HL-60/S4 treated with retinoic acid at 250 ng/mL for 4 days and 3 days (cell line): ENCODE results near the gene CRISPLD2.

Source experiments
- in situ Hi-C: fragments of 300-500 bp; cut with MboI; formaldehyde crosslinking; loops from 2 replicates; pipeline ENCODE4 v1.7.0; 2022; ENCODE audit warnings: low sequenced_read_pairs

The CRISPLD2 gene

DNA sequence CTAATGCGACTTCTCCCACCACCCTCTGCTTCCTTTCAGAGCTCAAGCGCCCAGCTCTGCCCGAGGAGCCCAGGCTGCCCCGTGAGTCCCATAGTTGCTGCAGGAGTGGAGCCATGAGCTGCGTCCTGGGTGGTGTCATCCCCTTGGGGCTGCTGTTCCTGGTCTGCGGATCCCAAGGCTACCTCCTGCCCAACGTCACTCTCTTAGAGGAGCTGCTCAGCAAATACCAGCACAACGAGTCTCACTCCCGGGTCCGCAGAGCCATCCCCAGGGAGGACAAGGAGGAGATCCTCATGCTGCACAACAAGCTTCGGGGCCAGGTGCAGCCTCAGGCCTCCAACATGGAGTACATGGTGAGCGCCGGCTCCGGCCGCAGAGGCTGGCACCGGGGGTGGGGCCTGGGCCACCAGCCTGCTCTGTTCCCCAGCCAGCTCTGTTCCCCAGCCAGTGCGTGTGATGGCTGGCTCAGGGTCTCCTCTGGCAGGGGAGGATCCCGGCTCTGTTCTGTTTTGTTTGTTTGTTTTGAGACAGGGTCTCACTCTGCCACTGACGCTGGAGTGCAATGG, 18.7 kb downstream of the CRISPLD2 start:
- in situ Hi-C loops, result no loop called here

DNA sequence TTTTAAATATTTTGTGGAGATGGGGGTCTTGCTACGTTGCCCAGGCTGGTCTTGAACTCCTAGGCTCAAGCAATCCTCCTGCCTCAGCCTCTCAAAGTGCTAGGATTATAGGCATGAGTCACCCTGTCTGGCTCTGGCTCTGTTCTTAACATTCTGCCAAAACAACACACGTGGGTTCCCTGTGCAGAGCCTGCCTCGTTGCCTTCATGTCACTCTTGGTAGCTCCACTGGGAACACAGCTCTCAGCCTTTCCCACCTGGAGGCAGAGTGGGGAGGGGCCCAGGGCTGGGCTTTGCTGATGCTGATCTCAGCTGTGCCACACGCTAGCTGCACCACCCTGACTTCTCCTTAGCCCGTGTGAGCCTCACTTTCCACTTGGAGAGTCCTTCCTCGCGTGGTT, 19.3 kb downstream of the CRISPLD2 start:
- in situ Hi-C loops, result no loop called here

DNA sequence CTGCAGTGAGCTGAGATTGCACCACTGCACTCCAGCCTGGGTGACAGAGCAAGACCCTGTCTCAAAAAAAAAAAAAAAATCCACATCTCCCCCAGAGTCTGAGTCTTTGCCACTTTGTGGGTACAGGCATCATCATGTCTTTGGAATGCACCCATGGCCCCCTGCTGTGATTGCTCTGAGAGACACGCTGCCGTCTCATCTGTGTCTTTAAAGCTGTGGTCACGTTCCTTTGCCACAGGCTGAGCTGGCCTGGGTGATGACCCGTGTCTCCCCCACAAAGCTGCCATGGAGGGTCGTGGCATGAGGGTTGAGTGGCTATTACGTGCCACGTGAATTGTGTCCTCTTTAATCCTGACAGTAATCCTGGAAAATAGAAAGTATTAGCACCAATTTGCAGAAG, 20.2 kb downstream of the CRISPLD2 start:
- in situ Hi-C loops, result no loop called here

DNA sequence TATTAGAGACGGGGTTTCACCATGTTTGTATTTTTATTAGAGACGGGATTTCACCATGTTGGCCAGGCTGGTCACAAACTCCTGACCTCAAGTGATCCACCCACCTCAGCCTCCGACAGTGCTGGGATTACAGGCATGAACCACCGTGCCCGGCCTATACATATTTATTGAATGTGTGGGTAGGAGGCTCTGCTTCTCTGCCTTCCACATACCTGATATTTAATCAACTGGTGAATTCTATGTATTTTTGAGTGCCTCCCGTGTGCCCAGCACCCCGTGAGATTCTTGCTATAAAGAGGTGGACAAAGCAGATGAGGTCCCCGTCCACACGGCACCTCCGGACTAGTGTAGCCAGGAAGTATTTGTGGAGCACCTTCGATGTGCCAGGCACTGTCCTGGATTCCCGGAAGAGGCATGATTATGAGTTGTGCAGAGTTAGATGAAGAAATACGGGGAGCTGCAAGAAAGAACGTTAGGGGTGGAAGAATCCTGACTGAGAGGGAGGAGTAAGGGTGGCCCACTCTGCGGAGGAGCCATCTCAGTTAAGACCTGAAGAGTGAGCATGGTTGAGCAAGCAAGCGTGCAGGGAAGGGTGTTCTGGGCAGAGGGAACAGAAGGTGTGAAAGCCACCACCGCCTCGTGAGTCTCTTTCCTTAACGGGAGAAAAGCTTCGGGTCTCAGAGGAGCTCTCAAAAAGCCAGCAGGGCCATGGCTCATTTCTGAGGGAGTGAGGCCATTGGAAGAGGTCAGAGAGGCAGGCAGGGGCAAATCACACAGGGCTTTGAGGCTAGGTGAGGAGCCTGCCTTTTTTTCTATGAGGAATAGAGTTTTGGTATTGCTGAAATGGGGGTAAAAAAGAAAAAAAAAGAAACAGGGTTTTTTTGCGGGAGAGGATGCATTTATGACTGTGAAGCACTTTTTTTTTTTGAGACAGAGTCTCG, 21.2 kb downstream of the CRISPLD2 start:
- in situ Hi-C loops, result no loop called here

DNA sequence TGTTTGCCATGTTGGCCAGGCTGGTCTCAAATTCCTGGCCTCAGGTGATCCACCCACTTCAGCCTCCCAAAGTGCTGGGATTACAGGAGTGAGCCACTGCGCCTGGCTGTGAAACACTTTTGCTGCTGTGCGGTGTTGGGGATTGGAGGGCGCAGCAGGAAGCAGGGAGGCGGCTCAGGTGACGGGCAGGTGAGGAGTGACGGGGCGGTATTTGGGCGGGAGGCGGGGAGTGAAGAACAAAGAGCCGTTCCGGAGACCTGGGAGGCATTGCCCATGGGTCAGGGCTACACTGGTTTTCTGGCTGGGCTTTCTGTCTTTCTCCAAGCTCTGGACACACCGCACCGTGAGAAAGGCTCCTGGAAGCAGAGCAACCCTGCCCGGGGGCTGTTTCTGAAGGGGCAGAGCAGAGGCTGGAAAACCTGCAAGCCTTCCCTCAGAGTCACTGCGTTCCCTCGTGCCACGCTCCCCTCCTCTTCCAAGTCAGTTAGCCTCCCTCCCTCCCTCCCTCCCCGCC, 22.1 kb downstream of the CRISPLD2 start:
- in situ Hi-C loops, result no loop called here

DNA sequence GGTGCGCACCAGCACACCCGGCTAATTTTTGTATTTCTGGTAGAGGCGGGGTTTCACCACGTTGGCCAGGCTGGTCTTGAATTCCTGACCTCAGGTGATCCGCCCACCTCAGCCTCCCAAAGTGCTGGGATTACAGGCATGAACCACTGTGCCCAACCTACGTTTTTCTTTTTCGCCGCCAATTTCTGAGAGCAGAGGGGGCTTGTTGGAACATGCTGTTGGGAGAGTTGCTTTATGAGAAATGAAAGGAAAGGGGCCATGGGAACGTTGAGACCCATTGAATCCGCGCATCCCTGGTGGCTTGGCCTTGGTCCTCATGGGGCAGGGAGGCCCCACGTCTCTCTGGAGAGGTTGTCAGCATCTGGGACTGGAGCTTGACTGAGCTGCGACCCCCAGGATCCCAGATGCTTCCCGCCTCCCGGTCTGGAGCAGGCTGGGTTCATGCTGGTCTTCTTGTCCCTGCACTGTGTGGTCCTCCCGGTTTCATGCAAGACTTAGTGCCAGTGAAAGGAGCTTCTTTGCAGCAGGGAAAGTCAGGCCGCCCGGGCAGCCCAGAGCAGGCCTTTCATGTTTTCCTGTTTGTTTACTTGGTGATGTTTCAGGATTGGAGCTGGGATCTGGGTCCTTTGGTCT, 22.8 kb downstream of the CRISPLD2 start:
- in situ Hi-C loops, result no loop called here

DNA sequence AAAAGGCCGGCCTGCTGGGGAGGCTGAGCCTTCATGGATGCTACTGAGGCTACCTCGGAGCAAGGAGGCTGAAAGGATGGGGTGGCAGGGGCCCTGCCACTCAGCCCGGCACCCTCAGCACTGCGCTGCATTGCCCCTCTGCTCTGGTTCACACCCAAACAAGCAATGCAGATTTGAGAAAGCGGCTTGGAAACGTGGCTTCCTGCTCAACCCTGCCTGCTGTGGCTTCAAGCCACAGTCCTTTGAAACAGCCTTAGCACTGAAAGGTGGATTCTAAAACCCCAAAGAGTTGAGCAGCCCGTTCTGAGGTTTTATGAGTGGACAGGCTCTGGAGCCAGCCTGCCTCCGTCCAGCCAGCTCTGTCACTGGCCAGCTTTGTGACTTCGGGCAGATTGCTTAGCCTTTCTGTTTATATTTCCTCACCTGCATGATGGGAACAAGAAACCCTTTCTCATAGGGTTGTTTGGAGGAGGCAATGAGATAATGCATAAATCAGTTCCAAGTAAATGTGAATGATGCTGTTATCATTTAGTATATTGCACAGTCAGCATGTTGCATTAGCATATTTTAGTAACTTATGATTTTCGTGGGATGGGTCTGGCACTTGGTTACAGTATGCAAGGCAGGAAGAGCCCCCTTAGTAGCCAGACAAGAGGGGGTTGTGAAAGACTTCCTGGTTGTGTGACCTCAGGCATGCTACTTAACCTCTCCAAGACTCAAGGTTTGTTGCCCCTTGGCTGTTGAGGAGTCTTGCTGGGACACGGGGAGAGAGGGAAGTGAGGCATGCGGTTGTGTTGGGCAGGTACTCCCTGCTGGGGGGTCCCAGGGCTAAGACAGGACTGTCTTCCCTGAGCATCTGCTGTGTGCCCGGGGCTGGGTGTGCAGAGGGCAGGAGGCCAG, 23.6 kb downstream of the CRISPLD2 start:
- in situ Hi-C loops, result no loop called here

DNA sequence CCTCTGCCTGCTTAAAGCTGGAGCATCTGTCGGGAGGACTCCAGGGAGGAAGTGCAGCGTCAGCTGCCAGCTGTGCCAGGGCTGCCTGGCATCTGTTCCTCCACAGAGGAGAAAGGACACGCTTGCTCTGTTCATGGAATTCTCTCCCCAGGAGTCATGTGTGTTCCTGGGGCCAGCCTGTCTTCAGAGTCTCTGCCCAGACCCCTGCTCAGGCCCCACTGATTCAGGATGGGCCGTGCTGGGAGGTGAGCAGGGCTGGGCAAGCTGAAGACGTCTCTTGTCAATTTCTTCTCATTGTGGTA, 24.2 kb downstream of the CRISPLD2 start:
- in situ Hi-C loops, result no loop called here

DNA sequence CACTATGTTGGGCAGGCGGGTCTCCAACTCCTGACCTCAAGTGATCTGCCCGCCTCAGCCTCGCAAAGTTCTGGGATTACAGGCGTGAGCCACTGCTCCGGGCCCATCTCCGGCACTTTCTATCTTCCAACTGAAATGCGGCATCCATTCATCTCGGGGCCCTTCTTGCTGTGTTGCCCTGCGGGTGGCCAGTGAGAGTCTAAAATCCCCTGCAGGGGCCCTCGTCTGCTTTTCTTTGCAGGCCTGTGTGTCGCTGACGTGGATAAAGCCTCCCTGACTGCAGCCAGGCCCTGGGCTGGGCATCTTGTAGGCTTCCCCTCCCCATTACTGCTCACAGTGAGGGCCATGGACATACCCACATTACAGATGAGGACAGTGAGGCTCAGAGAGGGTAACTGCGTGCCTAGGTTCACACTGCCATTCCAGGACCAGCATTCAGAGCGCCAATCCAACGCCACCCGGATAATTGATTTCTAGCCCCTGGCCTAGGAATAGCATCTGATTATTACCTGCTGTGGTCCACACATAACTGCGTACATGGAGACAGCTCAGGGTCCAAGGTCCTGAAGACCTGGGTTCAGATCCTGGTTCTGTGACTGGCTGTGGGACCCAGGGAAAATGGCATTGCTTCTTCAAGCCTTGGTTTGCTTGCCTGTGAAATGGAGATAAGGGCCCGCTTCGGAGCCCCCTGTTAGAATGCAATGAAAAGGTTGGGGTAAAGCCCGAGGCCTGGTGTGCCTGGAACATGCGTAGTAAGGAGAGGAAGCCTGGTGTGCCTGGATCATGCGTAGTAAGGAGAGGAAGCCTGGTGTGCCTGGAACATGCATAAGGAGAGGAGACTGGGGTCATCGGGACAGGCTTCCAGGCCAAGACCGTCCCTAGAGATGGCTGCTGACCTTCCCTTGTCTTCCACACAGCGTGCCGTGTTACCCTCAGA, 25.0 kb downstream of the CRISPLD2 start:
- in situ Hi-C loops, result no loop called here

DNA sequence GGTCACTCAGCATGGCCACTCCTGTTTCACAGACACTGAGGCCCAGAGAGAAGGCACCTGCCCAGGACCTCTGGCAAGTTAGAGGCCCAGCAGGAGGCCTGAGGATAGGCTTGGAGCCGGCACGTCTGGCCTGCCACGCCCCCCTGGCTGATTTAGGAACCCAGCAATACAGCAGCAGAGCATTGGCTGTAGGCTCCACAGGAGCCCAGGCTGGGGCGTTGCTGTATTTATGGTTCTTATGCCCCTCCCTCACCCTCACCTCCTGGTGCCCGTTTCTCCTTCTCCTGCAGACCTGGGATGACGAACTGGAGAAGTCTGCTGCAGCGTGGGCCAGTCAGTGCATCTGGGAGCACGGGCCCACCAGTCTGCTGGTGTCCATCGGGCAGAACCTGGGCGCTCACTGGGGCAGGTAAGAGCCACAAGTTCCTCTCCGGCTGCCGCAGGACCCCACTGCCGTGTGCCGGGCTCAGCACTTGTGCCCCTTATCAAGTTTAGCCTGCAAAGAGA, 25.8 kb downstream of the CRISPLD2 start:
- in situ Hi-C loops, result no loop called here

DNA sequence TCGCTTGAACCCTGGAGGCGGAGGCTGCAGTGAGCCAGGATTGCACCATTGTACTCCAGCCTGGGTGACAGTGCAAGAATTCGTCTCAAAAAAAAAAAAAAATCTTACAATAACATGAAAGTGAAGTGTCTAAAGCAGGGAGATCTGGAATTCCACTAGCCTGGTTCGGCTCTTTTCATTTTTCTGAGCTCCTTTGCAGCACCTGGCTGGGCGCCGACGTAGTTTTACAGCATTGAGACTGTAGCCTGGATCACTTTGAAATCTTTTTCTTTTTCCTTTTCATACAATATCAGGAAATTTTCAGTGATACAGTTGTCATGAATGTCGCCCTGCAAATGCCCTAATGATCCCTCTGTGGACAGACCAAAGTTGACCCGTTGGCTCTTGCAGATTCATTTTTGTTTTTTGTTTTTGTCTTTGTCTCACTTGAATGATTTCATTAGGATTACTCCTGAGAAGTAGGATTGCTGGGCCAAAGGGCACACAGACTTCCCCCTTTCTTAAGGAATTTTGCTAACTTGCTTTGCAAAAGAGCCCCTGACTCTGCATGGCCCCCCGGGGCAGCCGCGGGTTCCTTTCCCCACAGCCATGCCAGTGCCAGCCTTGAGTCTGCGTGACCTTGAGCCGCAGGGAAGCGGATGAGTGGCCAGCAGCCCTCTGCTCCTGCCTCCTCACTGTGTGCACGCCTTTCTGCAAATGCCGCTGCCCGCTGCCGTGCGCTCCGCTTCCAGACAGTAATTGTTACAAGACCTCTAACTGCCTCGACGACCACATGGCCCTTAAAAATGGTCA, 28.0 kb downstream of the CRISPLD2 start:
- in situ Hi-C loops, result no loop called here

DNA sequence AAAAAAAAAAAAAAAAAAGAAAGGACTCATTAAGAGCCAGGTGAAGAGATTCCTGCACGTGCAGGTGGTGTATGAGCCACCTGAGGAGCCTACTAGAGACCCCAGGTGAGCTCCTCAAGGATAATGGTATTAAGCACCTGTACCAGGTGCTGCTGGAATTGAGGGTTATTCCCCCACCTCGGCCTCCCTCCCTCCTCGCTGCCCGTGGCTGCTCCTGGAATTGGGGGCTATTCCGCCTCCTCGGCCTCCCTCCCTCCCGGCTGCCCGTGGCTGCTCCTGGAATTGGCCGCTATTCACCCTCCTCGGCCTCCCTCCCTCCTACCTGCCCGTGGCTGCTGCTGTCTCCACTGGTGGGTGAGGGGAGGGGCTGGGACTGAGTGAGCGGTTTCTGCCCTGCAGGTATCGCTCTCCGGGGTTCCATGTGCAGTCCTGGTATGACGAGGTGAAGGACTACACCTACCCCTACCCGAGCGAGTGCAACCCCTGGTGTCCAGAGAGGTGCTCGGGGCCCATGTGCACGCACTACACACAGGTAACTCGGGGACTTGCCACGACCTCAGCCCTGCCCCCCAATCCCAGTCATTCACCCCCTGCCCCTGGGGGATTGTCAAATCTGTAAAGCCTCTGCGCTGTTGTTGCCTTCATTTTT, 29.3 kb downstream of the CRISPLD2 start:
- in situ Hi-C loops, result no loop called here

DNA sequence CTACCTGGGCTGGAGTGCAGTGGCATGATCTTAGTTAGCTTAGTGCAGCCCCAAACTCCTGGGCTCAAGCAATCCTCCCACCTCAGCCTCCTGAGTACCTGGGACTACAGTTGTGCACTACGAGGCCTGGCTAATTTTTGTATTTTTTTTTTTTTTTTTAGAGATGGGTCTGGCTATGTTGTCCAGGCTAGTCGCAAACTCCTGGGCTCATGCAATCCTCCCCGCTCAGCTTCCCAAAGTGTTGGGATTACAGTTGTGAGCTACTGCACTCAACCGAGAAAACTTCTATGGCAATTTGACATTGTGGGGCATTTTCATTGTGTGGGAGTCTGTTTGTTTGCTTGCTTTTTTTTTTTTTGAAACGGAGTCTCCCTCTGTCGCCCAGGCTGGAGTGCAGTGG, 30.0 kb downstream of the CRISPLD2 start:
- in situ Hi-C loops, result no loop called here

DNA sequence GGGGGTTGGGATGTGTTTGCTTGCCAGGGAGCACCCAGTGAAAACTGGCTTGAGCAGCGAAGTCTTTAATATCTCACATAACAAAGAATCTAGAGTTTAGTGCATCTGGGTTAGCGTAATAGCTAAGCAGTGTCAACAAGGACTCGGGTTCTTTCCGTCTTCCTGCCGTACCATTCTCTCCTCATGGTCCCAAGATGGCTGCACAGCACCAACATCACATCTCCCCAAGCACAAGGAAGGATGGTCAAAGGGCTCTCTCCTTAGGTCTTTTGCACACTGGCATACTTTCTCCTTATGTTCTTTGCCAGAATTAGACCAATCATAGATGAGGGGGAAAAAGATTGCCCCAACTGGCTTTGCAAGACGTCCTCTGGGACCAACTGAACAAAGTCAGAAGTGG, 30.9 kb downstream of the CRISPLD2 start:
- in situ Hi-C loops, result no loop called here

DNA sequence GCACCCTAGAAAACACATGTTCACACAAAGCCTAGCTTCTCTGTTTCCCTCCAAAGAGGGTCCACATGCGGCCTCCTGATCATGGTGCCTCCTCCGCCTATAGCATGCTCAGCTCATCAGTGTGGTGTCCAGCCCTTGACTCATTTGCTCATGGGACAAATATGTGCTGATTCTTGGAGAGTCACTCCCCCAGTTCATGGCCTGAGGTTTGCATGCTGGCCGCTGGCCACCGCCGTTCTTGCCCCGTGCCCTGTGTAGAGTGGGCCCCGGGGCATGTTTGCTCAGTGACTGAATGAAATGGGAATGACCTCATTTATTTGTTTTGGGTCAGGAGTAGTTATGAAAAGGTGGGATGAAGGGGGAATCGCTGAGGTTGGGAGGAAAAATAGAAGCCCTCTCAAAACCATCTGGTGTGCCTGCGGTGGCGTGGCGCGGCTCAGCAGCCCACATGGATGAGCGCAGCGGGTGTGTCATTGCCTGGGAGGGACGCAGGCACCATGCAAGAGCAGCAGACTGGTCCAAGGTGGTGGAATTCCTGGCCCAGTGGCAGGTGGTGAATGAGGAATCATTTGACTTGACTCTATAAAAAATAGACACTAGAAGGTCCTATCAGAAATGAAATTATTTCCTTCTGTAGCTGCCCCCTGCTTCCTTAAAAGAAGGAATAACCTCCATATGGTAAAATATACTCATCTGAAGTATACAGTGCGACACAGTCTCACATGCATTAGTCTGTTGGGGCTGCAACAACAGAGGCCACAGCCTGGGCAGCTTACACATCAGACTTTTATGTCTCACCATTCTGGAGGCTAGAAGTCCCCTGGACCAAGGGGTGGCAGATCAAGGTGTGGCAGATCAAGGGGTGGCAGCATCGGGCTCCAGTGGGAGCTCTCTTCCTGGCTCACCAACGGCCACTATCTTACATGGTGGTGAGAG, 31.7 kb downstream of the CRISPLD2 start:
- in situ Hi-C loops, result no loop called here

DNA sequence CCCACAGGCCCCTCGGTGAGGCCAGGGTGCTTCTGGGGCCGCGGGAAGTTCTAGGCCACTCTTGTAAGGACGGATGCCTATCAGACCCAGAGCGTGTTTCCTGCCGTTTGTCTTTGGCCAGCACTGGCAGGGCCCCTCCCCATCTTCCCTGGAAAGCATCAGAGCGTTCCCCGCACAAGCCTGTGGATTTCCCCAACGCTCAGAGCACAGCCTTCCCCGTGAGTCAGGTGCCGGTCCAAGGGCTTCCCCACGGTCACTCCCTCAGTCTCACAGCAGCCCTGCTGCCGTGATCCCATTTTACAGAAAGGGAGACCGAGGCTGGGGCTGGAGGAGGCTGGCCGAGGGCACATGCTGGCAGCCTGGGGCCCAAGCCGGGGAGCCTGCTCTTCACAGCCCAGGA, 33.7 kb downstream of the CRISPLD2 start:
- in situ Hi-C loops, result no loop called here

DNA sequence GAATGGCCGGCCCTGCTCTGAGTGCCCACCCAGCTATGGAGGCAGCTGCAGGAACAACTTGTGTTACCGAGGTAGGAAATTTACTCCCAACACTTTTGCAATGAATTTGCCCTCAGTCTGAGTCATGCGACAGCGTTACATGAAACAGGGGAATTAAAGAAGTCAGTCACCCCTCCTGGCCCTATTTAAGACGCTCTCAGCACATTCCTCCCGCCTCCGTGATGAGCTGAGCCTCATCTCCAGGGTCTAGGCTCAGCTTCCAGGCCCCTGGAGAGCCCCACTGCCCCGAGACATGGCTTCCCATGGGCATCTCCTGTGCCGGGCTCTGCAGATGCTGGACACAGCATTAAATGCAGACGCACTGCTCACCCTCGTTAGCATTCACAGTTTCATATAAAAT, 35.0 kb downstream of the CRISPLD2 start:
- in situ Hi-C loops, result no loop called here
